Activated CD8-positive, alpha-beta memory T cell treated with anti-CD3 and anti-CD28 coated beads for 1 hour (primary cell): ENCODE results near the gene TRIM64.
"Not testable (repeated sequence)": the region's sequence is repeated elsewhere in the genome, so short reads cannot be mapped to it uniquely, and the experiment has no call there.

ENCODE experiments used
- DNase-seq, 2 donors: peaks; one replicate each; pipeline ENCODE4 v3.0.0-alpha.2; 2020; ENCODE audit warnings: low read depth in 1 of 2; ENCODE audit errors: extremely low read depth in 1 of 2

TRIM64 gene, protein sequence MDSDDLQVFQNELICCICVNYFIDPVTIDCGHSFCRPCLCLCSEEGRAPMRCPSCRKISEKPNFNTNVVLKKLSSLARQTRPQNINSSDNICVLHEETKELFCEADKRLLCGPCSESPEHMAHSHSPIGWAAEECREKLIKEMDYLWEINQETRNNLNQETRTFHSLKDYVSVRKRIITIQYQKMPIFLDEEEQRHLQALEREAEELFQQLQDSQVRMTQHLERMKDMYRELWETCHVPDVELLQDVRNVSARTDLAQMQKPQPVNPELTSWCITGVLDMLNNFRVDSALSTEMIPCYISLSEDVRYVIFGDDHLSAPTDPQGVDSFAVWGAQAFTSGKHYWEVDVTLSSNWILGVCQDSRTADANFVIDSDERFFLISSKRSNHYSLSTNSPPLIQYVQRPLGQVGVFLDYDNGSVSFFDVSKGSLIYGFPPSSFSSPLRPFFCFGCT

DNA sequence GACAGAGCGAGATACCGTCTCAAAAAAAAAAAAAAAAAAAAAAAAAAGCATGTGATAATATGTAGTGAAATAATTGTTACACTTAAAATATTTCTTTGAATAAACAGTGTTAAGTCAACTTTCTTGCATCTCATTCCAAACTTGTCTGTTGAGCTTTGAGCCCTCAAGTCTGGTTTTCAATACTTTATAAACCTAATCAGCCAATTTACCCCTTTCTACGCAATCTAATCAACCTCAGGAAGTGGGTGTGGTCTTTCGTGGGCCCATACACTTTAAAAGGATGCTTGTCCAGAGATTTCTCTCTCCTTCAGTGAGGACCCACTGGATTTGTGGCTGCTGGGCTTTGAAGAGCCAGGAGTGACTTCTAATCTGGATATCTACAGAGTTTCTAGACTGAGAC lies at the start of gene TRIM64:
Gene TRIM64, plus strand, starts transcription at position 301 of the 400 bp plus-strand sequence. CDS start 2,467 bp downstream, outside the sequence.
- not testable (repeated sequence) for DNase-seq

DNA sequence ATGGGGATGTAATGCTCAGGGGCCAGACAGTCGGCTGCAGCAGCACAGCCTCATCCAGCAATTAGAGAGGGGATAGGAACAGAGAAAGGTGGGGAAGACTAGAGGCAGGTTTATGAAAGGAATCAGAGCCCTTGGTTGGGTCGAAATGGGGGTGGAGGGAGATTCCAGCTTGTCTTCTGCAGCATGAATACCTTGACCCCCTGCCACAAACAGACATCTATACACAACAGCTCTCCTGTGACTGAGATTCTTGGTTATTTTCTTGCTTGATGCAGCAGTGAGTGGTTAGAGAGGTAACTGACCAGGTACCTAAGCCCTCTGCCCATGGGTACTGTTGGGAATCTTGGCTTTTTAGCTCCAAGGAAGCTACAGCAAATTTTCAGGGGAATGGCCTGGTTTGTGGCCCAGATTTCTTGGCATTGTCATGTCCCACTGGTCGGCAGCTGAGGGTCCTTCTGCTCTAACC lies 43.6 kb upstream of the TRIM64 start, which contains the start of gene TRIM49D1:
Gene TRIM49D1, minus strand, starts transcription at position 51 of the 466 bp plus-strand sequence. CDS start 4,535 bp downstream, outside the sequence.
- no peak for DNase-seq

DNA sequence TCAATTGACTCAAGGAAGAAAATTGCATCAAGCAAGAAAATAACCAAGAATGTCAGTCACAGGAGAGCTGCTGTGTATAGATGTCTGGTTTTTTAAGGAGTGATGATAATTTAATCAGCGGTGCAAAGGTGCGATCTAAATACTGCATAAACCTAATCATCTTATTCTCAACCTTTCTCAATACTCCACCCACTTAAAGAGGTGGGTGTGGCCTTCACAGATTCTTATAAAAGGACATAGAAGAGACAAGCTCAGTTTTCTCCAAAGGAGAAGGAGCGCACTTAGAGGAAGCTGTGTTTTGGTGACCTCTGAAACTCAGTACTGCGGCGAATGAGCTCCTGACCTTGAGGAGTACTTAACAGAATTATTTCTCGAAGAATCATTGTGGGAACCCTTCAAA lies 42.1 kb upstream of the TRIM64 start, which contains the start of gene TRIM49D2:
Gene TRIM49D2, plus strand, starts transcription at position 301 of the 400 bp plus-strand sequence. CDS start 2,698 bp downstream, outside the sequence.
- not testable (repeated sequence) for DNase-seq

DNA sequence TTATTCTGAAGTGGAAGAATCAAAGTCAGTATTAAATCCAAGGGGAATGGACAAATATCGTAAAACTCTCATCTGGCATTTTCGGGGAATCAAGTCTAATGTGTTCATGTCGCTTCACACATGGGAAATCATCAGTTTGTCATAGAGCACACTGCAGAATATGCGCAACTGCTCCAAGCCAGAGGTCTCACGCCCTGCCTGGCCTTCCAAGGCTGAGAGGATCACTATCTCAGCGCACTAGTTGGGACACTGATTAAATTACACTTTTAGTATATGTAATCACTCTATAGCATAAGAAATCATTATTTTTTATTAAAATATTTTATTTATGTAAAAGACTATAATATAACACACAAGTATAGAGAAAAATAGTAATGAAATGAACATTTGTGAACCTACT lies 5.0 kb upstream of the TRIM64 start:
- not testable (repeated sequence) for DNase-seq
